HG03060 (cell line): ENCODE measurements around the gene RGS18.
"Not testable (repeated sequence)": the region's sequence is repeated elsewhere in the genome, so short reads cannot be mapped to it uniquely, and the experiment has no call there.

Experiments used
- ATAC-seq: cut with Tn5 transposase; IDR thresholded peaks from one replicate; pipeline ENCODE4 v1.9.1; 2021; ENCODE audit warnings: low read depth, moderate number of reproducible peaks; ENCODE audit not compliant: unreplicated experiment

The RGS18 gene

GRCh38 chr1:192158181-192158580 lies at the start of gene RGS18:
Gene RGS18 (plus strand): TSS chr1:192158462. CDS start chr1:192158638, 176 bp downstream.
- ATAC-seq = peak; percentile 91

GRCh38 chr1:192109576-192109975 lies 48.7 kb upstream of the RGS18 start:
- no peak for ATAC-seq

- no peak for ATAC-seq
Measured at GRCh38 chr1:192115000-192115399, 43.3 kb upstream of the RGS18 start.

- ATAC-seq = no peak
Measured at GRCh38 chr1:192118881-192119405, 39.3 kb upstream of the RGS18 start.

GRCh38 chr1:192119701-192120100 lies 38.6 kb upstream of the RGS18 start:
- no peak for ATAC-seq

- ATAC-seq = no peak
Measured at GRCh38 chr1:192122668-192123067, 35.6 kb upstream of the RGS18 start.

- no peak for ATAC-seq
Measured at GRCh38 chr1:192123212-192123611, 35.0 kb upstream of the RGS18 start.

GRCh38 chr1:192126030-192126619 lies 32.1 kb upstream of the RGS18 start:
- no peak for ATAC-seq

- ATAC-seq = no peak
Measured at GRCh38 chr1:192130175-192130574, 28.1 kb upstream of the RGS18 start.

GRCh38 chr1:192130865-192131264 lies 27.4 kb upstream of the RGS18 start:
- not testable (repeated sequence) for ATAC-seq

- no peak for ATAC-seq
Measured at GRCh38 chr1:192131914-192132313, 26.3 kb upstream of the RGS18 start.

GRCh38 chr1:192133350-192133926 lies 24.8 kb upstream of the RGS18 start:
- no peak for ATAC-seq

- no peak for ATAC-seq
Measured at GRCh38 chr1:192140382-192140781, 17.9 kb upstream of the RGS18 start.

- ATAC-seq = no peak
Measured at GRCh38 chr1:192147221-192147620, 11.0 kb upstream of the RGS18 start.

- no peak for ATAC-seq
Measured at GRCh38 chr1:192147696-192148095, 10.6 kb upstream of the RGS18 start.

GRCh38 chr1:192151176-192151575 lies 7.1 kb upstream of the RGS18 start:
- ATAC-seq = no peak

- no peak for ATAC-seq
Measured at GRCh38 chr1:192153276-192153675, 5.0 kb upstream of the RGS18 start.

- ATAC-seq = no peak
Measured at GRCh38 chr1:192157067-192157466, 1.2 kb upstream of the RGS18 start.

GRCh38 chr1:192159014-192159413 lies 752 bp downstream of the RGS18 start:
- ATAC-seq = no peak

GRCh38 chr1:192159781-192160180 lies 1.5 kb downstream of the RGS18 start:
- ATAC-seq = no peak

- ATAC-seq = no peak
Measured at GRCh38 chr1:192160196-192160595, 1.9 kb downstream of the RGS18 start.

GRCh38 chr1:192161976-192162375 lies 3.7 kb downstream of the RGS18 start:
- ATAC-seq = no peak
